Mesothelial cell of epicardium (in vitro differentiated cells): Measurements from ENCODE around the gene RNF152. TPM values are rescaled to one million over a fixed set of nuclear protein-coding genes. Genes with fewer than 3 reads are reported as not detected.

Source experiments
- DNase-seq, 2 experiments: peaks; one replicate each; pipeline ENCODE4 v3.0.0; 2021; ENCODE audit warnings: low spot score in 2 of 2; ENCODE audit not compliant: unreplicated experiment in 2 of 2
- H3K27ac Mint-ChIP-seq: 2 replicates; pipeline ENCODE4 v1.8.0; 2021; ENCODE audit warnings: mixed read lengths
- H3K27me3 Mint-ChIP-seq: 2 replicates; pipeline ENCODE4 v1.8.0; 2021; ENCODE audit warnings: low read depth, mixed read lengths
- H3K36me3 Mint-ChIP-seq: 2 replicates; pipeline ENCODE4 v1.8.0; 2021; ENCODE audit warnings: mixed read lengths
- H3K4me1 Mint-ChIP-seq: 2 replicates; pipeline ENCODE4 v1.8.0; 2021; ENCODE audit warnings: mixed read lengths
- H3K4me3 Mint-ChIP-seq: 2 replicates; pipeline ENCODE4 v1.8.0; 2021; ENCODE audit warnings: mild to moderate bottlenecking, moderate library complexity, mixed read lengths
- H3K9me3 Mint-ChIP-seq: 2 replicates; pipeline ENCODE4 v1.8.0; 2021; ENCODE audit warnings: mixed read lengths
- CTCF ChIP-seq: fragments of 200-600 bp; sonication (generic); IDR thresholded peaks from one replicate; pipeline ENCODE4 v1.5.0; 2021; ENCODE audit warnings: antibody characterized with exemption; ENCODE audit not compliant: unreplicated experiment
- total RNA-seq: library from RNA; stranded (reverse); gene quantifications from 3 replicates; pipeline ENCODE4 v1.2.1, GENCODE V29; 2021

The RNF152 gene
- total RNA-seq, 1 donor from 2014 or later = 28.6 TPM

DNA sequence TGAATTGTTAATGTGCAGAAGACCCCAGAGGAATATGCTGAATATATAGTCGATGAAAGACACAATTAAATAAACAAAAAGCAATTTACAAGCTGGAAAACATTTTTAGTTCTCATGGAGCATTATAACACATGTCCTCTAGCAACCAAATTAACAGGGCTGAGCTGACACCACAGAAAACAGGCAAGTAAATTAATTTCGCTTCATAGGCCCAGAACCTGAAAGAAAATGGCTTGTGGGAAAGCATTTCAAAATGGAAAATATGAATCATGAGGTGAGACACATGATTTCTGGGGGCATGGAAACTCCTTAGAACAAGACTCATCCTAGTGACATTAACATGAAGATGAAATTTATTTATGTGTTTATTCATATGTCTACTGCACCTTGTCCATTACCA, 25.0 kb upstream of the RNF152 start:
- DNase-seq = no peak
- H3K4me1 Mint-ChIP-seq = peaks cover 13% of the 10 kb centered on the region
- no peak for TF ChIP-seq CTCF
- H3K36me3 Mint-ChIP-seq = no peaks in the 10 kb centered on the region
- no peak overlapping the region for H3K4me3 Mint-ChIP-seq
- peaks cover 4% of the 10 kb centered on the region for H3K9me3 Mint-ChIP-seq
- H3K27me3 Mint-ChIP-seq = no peaks in the 10 kb centered on the region
- H3K27ac Mint-ChIP-seq = no peak overlapping the region

DNA sequence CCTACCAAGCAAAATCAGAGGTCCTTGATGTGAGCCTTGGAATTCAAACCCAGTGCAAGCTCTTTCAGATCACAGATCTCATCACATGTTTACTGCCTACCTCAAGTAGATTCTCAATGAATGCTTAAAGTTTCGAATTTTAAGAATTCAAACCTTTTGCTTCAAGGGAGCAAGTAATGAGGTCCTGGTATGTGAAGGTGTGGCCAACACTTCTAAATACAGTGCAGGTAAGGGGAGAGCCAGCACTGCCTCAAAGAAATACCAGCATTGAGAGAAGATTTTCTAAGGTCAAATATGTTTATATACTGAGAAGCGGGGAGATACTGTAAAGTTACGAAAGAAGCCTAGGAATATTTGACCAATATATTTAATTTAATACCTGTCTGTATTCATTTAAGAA, 19.7 kb upstream of the RNF152 start:
- Mint-ChIP-seq H3K27ac (no peak overlapping the region), H3K9me3 (no peaks in the 10 kb centered on the region), H3K4me1 (peaks cover 16% of the 10 kb centered on the region), H3K4me3 (no peak overlapping the region), H3K36me3 (no peaks in the 10 kb centered on the region), H3K27me3 (no peaks in the 10 kb centered on the region)
- DNase-seq = no peak
- TF ChIP-seq CTCF = no peak

- Mint-ChIP-seq H3K27ac (no peak overlapping the region), H3K4me1 (peaks cover 4% of the 10 kb centered on the region), H3K4me3 (no peak overlapping the region), H3K9me3 (no peaks in the 10 kb centered on the region), H3K36me3 (no peaks in the 10 kb centered on the region), H3K27me3 (no peaks in the 10 kb centered on the region)
- no peak for TF ChIP-seq CTCF
- DNase-seq = no peak
These were observed 17.3 kb upstream of the RNF152 start for GRCh38 chr18:61910101-61910500.

DNA sequence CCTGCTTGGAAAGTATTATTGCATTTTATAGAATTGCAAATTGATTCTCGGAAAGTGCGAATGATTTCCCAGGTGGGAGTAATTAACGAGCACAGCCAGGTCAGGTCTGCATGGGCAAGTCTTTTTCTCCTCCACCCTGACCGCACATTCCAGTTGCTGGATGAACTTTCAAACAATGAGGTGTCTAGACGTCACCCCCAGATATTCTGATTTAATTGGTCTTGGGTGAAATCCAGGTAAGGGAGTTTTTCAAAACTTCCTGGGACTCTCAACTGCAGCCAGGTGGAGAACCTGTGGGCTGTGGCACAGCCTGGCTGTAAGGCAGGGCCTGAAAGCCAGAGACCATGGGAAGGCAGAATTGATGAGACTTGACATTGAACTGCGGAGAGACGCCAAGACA, 15.9 kb upstream of the RNF152 start:
- Mint-ChIP-seq H3K9me3 (no peaks in the 10 kb centered on the region), H3K4me1 (peaks cover 3% of the 10 kb centered on the region), H3K4me3 (no peak overlapping the region), H3K27me3 (no peaks in the 10 kb centered on the region), H3K27ac (no peak overlapping the region), H3K36me3 (no peaks in the 10 kb centered on the region)
- DNase-seq = no peak
- no peak for TF ChIP-seq CTCF

DNA sequence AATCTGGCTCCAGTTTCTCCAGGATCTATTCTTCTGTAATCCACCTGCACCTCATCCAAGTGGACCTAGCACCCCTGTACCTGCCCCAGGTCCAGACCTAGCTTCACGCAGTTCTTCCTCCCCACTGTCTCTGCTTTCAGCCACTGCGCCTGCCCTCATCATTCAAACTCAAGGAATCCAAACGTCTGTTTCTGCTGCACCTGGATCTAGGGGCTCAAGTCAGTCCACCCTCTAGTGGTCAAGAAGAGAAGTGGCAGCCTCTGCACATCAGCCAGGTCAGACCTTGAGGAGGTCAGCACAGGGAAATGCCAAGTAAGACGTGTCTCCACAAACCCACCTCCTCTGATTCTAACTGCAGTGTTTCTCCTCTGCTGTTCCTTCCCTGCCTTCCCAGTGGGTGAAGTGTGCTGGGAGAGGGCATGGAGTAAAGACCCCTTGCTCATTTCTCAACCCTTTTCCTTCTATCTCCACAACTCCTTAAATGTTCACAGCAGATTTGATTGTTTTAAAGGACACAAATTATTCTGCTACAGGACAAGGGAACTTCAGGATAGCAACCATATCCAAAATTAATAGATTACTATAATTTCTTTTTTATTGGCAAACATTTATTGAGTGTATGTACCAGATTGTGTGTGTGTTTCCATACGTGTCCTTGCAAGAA, 8.6 kb upstream of the RNF152 start:
- no peak overlapping the region for H3K4me3 Mint-ChIP-seq

More for the DNA sequence above, 8.6 kb upstream of the RNF152 start:
- Mint-ChIP-seq H3K27me3 (no peaks in the 10 kb centered on the region), H3K4me1 (peaks cover 6% of the 10 kb centered on the region), H3K27ac (no peak overlapping the region), H3K9me3 (no peaks in the 10 kb centered on the region), H3K36me3 (no peaks in the 10 kb centered on the region)
- no peak for DNase-seq
- peak; percentile 92 for TF ChIP-seq CTCF
